ENCODE measurements around the gene ANO2.
A peak's percentile ranks its signal among the peaks of the same experiment; 100 is the strongest.

Gene ANO2

DNA sequence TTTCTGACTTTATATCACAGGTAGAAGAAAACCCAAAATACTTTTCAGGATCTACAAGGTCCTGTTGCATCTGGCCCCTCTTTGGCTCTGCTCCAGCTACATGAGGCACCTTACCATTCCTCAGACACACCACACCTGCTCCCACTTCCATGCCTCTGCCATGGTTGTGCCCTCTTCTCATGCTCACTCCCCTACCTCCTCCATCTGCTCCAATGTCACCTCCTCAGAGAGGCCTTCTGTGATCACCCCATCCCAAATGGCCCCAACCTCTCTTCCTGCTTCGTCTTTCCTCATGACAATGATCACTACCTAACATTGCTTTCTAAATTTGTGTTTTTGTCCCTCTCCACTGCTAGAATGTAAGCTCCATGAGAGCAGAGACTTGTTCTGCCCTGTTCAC lies 174.3 kb downstream of the ANO2 start:
- DNase-seq: no peak

DNA sequence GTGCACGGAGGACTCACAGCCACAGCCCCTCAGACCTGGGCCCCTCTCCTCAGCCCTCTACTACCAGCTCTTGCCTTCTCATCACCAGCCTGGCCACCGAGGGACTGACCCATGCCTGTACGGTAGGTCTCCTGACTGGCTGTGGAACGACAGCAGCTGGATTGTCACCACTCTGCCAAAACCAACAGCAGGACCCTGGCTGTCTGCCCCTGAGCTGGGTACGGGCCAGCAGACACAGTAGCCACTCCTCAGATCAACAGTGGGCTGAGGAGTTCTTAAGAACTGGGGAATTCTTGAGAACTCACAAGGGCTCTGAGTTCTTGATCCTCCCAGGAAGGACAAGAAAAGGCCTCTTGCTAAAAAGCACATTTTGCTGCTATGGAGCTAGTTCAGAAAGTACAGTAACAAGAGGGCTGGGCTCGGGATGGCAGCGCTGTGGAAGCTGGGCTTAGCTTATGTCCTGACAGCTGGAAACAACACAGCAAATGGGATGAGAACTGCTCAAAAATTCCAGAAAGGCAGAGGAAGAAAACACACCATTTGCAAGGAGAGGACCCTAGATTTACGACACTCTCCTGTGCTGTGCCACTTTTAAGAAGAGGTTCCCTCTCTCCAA lies 176.4 kb downstream of the ANO2 start:
- no peak for DNase-seq

DNA sequence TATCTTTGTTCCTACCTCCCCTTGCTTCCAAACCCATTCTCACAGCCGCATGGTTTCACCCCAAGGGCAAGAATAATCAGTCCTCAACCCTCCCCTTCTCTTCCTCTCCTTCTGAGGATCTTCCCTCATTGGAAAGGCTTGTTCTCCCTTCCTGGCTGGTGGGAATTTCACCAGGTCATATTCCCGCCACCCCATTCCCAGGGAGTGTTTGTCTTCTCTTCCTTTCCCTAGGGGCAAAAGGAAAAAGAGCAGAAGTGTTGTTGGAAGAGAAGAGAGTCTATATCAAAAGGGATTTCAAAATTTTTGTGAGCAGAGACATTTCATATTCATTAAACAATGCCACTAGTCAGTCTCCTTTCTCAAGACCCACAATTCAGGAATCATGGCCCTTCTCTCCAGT lies 176.9 kb downstream of the ANO2 start:
- no peak for DNase-seq

DNA sequence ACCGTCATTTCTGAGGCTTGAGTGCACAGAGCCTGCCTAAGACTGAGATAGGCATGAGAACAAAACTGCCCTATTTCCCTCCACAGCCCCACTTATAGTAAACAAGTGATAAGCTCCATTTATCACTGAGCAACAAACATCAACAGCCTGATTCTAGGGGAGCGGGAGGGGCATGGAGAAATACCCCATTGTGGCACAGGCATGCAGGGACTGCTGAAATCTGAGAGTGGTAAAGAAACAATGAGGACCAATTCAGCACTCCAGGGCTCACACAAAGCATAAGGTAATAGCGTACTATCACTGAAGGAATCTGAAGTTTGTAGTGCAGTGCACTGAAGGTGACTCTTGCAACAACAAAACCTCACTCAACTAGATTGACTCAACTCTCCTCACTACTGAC lies 186.7 kb downstream of the ANO2 start:
- no peak for DNase-seq

DNA sequence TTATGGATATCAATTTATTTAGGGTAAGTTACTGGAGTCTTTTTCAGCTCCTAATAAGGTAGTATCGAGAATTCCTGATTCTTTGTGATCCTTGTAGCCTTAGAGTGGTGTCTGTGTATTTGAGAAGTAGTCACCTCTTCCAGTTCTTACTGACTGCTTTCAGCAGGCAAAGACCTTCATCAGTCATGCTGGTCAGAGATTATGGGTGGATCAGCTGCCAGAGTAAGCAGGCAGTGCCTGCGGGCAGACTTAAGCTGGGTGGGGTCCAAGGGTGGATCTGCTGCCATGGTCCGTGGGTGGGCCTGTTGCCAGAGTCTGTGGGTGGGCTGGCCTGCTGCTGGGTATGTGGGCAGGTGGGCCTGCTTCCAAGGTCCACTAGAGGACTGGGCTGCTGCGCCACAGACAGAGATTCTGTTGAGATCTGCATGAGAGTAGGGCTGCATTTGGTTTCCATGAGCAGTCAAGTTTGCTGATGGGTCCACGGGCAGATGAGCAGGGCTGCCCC lies 188.7 kb downstream of the ANO2 start:
- no peak for DNase-seq

DNA sequence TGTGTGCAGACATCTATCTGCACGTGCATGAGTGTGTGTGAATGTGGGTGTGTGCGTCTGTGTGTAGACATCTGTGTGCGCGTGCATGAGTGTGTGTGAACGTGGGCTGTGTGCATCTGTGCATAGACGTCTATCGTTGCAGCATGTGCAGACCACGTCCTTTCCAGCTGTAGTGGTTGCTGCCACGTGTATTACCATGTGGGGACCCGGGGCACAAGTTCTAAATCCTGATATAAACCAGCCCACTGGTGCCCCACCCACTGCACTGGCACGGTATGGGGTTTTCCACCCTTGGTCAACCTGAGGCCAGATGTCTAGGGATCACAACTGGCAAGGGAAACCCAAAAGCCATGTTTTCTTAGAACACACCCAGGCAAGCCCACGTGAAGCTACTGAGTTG lies 197.0 kb downstream of the ANO2 start:
- DNase-seq: no peak

DNA sequence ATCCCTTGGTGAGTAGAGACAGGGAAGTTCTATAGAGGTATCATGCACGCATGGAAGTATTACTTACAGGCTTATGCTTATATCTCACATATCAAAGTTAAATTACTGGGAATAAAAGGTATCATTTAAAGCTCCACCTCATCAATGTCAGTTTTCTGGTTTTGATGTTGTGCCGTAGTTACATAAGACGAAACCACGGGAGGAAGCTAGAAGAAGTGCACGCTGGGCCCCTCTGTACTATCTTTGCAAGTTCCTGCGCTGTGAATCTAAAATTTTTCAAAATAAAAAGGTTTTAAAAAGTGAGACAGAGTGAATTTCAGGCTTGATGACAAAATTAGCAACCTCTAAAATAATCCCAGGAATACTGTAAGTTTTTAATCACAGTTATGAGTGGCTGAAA lies 198.1 kb downstream of the ANO2 start:
- no peak for DNase-seq

DNA sequence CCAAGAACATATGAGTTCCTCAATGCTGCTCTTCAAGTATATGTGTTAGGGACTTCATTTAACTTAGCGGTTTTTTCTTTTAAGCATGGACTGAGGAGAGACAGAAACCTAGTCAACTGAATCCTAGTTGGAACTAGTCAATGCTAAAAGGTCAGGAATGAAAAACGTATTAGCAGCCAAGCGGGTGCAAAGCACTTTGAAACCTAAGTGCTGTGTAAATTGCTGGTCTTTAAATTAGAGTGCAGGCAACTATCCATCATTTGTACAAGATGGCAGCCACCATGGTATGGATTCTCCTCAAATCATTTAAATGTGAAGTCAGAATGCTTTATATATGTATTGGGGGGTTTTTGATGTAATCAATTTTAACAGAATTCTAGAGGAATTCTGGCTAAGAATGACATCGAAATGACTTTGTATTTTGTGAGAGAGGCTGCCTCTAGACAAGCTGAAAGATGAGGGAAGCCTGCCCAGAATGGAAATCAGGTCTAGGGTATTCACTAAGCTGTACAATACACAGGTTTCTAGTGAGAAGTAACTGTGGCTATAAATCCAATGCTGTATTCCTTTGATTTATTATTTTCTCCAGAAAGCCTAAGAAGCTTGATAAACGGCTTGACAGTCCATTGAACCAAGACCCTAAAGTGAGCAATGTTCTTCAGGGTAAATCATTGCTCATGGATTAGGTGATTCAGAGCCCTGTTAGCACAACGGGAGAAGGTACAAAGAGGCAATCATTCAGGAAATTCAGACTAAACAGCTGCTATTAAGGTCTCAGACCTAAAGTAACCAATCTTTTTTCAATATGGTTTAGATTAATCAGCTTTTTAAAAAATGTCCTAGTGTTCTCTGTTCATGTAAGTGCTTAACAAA lies 198.8 kb downstream of the ANO2 start:
- DNase-seq: no peak

DNA sequence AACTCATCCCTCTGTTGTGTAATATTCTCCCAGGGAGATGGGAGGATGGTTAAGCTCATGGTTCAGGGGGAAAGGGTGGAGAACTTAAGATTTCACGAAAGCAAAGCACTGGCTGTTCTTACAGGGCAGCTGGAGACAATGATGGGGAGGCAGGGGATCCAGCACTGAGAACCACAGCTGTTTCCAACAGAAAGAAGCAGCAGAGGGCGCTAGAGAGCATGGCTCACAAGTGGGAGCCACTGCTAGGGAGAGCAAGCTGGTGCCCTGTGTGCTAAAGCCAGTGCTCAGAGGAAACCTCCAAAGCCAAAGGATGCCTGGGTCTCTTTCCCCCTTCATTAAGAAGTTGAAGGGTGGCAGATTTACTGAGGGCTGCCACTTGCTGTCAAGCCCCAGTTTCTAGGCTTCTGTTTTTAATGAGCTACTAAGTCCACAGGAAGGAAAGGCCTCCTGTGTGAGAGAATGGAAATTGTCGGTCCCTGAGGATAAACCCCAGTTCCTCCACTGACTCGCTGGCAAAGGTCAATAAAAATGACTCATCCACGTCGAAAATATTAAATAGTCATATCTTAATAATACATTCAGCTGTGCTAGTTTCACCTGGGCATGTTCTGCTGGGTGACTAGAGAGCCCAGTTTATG lies 199.7 kb downstream of the ANO2 start:
- peak; percentile 33 for DNase-seq

DNA sequence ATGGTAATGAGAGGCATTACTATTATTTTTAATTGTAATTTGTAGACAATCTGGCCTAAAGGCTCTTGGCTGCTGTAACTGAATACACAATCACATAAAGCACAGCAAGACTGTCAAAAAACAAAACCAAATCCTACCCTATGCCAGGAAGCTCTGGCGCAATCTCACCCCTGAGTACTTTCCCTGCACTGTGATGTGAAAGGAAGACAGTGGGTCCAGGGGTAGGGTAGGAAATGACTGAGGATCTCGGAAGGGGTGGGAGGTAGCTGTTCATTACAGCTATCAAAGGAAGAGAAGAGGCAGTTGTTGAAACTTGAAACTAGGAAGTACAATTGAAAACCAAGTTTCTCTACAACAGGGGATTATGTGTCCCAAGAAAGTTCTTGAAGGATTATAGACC lies 202.8 kb downstream of the ANO2 start:
- no peak for DNase-seq

DNA sequence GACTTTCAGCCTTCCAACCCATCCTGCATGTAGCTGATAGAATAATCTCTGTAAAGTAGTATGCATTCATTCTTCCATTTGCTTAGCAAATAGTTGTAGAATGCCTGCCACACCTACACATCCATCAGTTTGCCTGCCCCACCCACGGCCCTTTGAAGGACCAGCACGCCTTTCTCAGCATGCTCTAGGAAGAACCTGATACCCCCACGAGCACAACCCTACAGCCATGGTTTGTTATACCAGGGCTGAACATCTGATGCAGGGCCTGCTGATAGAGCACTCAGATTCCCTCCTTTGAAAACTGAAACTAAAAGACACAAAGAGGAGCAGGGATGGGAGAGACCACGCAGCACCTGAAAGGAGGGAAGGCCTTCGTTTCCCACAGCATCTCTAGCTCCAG lies 205.1 kb downstream of the ANO2 start:
- no peak for DNase-seq

DNA sequence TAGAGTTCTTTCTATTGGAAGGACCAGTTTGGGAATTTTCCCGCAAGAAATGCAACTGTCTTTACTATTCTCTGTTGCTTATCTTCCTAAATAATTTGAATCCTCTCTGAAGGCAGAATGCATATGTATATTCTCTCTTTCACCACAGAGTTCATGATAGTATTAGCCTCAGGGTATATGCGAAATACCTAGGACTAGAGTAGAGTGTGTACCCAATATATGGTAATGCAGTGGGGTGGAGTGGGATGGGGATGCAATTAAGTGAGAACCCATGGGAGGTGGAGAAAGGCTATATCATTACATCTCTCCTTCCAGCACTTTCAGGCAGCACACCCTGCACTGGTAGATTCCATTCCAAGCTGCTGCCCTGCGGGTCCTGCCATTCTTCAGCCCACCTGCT lies 207.3 kb downstream of the ANO2 start:
- DNase-seq: no peak

DNA sequence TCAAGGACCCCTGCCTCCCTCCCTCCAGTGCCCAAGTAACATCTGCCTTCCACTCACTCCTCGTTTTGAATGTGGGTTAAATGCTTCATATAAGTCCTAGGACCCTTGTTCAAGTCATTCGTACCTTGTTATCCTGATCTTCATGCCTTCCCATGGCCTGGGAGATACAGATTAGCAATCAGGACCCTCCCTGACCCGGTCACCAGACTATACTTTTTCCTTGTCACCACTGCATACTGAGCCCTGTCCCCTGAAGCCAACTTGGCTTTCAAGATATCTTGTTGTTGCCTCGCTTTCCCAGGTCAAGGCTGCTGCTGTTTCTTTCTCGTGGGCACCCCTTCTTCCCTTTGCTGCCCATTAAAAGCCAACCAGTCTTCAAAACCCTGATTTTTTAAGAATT lies 208.5 kb downstream of the ANO2 start:
- no peak for DNase-seq

DNA sequence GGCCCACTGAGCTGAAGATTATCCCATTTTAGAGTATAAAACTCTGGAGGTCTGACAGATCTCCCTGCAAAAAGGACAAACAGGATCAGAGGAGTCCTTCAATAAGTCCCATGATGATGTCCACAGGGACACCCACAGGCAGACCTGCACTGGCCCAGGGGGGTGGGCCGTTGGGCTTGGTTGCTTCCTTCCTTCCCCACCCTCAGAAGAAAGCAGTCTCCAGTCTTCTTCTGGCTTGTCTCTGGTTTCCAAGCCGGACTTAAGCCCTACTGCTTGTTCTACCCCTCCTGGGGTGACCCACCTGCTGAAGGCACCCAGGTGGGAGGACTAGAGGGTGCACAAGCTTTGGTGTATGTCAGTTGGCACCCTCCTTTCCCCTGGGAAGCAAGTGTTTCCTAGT lies 209.0 kb downstream of the ANO2 start:
- no peak for DNase-seq

DNA sequence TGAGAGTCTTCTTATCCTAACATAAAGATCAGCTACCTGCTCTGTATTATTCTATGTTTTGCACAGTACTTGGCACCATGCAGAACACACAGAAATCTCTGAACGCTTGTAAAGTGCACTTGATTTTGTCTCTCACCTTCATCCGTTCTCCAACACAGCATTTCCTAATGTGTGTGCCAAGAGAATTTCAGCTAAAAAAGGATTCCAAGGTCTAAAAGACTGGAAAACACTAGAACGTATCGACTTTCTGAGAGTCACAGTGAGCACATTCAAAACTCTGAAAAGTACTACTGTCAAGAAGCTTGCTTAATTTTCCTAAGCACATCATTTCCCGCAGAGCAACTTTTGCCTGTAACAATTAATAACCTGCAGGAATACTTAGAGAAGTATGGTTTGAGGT lies 211.1 kb downstream of the ANO2 start:
- no peak for DNase-seq

DNA sequence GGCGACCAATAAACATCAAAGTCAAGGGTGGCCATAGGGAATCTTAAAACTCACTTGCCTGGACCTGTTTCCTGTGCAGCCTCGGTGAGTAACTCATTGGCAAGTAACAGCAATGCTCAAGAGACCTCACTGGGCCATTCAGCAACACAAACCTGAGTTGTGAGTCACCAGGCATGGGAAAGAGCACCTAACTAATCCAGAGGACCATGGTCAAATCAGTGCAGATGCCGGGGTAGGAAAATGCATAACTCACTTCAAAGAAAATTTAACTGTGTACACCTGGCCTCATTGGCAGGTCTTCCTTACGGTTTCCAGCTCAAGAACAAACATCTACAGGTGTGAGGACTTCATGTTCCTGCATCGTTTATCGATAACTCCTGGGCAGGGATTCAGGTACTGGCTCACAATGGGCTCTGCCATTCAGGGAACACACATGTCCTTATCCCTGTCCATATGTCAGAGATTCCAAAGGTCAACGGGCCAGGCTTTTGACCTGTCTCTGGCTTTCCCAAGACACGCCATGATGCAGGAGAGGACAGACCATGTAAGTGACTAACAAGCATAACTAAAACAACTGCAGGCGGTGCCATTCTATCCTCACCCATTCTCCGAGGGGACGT lies 211.8 kb downstream of the ANO2 start:
- DNase-seq: no peak

DNA sequence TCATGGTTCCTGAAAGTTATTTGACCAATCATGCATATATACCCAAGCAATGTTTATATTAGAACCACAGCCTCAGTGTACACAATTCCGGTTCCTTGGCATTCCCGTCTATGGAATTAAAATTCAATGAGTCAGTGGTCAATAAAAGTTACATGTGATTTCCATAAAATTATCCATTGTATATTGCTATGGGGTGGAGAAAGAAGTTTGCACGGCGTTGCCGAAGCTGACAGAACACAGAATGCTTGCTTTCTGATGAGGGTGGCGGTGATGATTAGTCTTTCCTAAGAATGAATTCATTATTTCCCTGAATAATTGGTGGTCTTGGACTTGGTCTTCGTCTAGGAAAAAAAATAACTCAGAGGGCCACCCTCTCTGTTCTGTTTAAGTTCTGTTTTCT lies 214.1 kb downstream of the ANO2 start:
- no peak for DNase-seq

DNA sequence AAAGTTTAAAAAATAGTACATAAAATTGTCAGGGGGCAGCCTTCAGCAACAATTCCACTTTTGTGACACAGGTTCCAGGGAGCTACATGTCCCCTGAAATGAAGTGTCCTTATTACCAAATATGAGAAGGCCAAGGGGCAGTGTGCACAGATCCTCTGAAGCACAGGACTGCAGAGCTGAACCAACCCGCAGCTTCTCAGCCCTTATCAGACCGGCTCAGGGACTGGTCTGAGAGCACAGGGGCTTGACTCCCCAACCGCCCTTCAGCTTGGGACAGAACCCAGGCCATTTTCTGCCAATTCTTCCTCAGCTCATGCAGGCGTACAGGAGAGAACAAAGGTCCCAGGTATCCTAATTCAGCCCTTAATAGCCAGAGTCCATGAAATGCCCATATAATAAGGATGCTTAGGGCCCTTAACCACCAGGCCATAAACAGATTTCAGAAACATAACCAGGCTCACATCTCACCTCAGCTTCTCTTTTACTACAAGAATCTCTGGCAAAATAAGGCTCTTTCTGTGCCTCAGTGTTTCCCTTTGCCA lies 221.3 kb downstream of the ANO2 start:
- DNase-seq: no peak

DNA sequence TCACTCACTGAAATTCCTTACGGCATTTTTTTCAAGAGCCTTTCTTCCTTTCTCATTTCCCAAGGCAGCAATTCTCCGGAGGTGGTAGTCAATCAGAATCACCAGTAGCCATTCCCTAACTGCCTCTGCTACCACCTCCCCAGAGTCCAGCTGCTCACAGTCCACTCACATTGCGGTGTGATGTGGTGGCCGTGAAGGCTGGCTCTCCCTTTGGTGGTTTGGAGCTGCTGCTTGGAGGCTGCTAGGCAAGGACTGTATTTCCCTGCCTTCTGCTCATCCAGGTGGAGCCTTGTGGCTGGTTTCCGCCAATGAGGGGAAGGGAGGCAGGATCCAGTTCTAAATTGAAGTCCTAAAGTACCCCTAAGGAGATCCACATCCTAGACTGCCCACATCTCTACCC lies 222.0 kb downstream of the ANO2 start:
- DNase-seq: no peak

DNA sequence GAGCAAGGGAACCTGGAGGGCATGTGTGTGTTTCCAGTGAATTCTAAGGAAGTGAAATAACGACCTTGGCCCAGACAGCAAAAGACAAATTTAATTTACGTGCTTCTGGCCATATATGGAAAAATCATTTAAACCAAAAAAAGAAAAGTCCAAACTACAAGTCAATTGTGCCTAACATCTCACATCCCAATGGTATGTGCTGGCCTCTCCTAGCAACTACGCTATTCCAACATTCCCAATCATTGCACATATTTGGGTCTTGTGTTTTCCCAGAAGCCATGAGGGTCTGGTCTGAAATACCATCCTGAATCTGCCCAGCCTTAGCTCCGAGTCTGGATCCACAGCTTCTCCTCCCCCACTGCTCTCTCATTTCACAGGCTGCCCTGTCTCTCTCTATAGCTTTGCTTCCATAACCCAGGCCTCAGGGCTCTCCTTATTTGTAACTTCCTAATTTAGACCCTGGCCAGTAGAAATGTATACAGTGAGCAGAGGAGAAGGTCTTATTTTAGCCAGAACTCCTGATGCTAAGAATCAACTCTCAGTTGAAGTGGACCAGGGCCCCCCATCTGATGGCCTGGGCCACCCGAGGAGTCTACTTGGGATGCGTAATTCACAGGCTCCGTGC lies 224.6 kb downstream of the ANO2 start:
- DNase-seq: no peak

DNA sequence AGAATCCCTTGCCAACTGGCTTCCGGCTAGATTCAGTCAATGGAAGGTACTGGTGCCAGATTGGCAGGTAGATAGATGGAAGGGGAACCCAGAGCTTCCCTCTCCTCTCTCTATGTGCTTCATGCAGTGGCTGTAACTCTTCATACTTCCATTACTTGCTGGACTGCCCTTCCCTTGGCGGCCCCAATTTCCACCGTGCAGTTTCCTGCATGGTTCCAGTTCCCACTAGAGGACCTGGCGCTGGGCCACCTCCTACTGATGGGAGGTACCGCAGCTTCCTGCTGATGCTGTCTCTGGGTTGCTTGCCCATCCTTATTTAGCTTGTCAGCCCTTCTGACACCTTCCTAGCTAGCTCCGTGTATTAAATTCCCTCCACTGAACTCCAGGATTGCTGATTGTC lies 226.4 kb downstream of the ANO2 start:
- DNase-seq: no peak

DNA sequence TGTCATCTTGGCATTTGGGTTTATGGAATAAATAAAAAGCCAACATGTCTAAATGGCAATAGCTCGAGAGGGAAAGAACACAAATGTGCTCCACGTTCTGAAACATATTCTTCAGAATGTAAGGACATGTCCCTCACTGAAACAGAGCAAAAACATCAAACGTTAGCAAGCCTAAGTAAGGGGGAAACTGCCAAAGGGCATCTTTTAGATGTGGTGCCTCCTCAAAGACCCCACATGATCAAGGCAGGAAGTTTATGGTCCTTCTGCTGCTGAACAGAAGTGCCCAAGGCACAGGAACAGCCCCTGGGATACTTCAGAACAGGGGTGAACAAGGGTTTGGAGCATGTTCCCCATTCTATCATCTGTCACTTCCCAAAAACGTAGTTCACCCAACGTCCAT lies 227.0 kb downstream of the ANO2 start:
- no peak for DNase-seq

DNA sequence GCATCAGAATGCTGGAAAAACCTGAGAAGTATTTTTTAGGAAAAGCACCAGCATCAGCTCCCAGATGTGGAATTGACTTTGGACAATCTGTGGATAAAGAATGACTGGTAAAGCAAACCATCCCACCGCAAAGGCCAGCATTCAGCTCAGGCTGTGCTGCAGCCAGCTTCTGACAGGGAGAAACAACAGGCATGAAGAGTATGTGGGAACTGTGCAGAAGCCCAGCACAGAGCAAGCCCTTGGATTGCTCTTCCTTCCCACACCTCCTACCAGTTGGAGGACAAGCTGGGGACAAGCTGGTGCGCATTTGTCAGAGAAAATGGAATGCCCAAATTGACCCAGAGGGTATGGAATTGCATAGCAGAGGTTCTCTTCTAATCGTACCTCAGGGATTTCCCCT lies 228.1 kb downstream of the ANO2 start:
- no peak for DNase-seq
